Liver (tissue), 9 donors: ENCODE data around the gene RRP8. TPM values are rescaled to one million over a fixed set of nuclear protein-coding genes. Genes with fewer than 3 reads are reported as not detected.

Experiments
- DNase-seq: peaks from one replicate; pipeline ENCODE4 v3.0.0-alpha.2; 2017; ENCODE audit warnings: low spot score
- H3K27ac ChIP-seq, 2 donors: one replicate each; pipeline ENCODE4 v1.7.0; 2013; ENCODE audit warnings: inconsistent platforms in 2 of 2, low read length in 2 of 2, control low read depth in 1 of 2, low read depth in 1 of 2, mild to moderate bottlenecking in 1 of 2
- H3K27me3 ChIP-seq, 4 donors: one replicate each; pipeline versions ENCODE4 v1.6.1 to v1.7.0; 2013; ENCODE audit warnings: low read length in 3 of 4, inconsistent platforms in 1 of 4, mild to moderate bottlenecking in 1 of 4, moderate library complexity in 1 of 4; ENCODE audit not compliant: control insufficient read depth in 4 of 4, insufficient read depth in 4 of 4
- H3K36me3 ChIP-seq, 4 donors: one replicate each; pipeline versions ENCODE4 v1.6.1 to v1.7.0; 2013; ENCODE audit warnings: low read length in 3 of 4, mild to moderate bottlenecking in 3 of 4, low read depth in 1 of 4, moderate library complexity in 1 of 4; ENCODE audit not compliant: control insufficient read depth in 4 of 4, insufficient read depth in 3 of 4
- H3K4me1 ChIP-seq, 4 donors: one replicate each; pipeline versions ENCODE4 v1.6.1 to v1.7.0; 2013; ENCODE audit warnings: low read length in 3 of 4, mild to moderate bottlenecking in 3 of 4, moderate library complexity in 1 of 4; ENCODE audit not compliant: control insufficient read depth in 4 of 4, insufficient read depth in 4 of 4
- H3K4me3 ChIP-seq, 3 donors: one replicate each; pipeline versions ENCODE4 v1.6.1 to v1.7.0; 2013; ENCODE audit warnings: low read length in 3 of 3, control low read depth in 1 of 3, low read depth in 1 of 3, mild to moderate bottlenecking in 1 of 3
- H3K9ac ChIP-seq, 2 donors: one replicate each; pipeline ENCODE4 v1.7.0; 2013; ENCODE audit warnings: low read length in 2 of 2, mild to moderate bottlenecking in 2 of 2, moderate library complexity in 2 of 2, control low read depth in 1 of 2, low read depth in 1 of 2
- H3K9me3 ChIP-seq, 4 donors: one replicate each; pipeline versions ENCODE4 v1.6.1 to v1.7.0; 2013; ENCODE audit warnings: low read length in 3 of 4; ENCODE audit not compliant: control insufficient read depth in 4 of 4
- EGR1 ChIP-seq, 2 donors: IDR thresholded peaks; 2 replicates each; pipeline ENCODE4 v1.6.1; 2016 to 2018; ENCODE audit warnings: antibody characterized with exemption in 2 of 2, low read depth in 2 of 2
- FOXA1 ChIP-seq: IDR thresholded peaks from 2 replicates; pipeline ENCODE4 v1.6.1; 2016; ENCODE audit warnings: antibody characterized with exemption
- FOXA2 ChIP-seq: IDR thresholded peaks from 2 replicates; pipeline ENCODE4 v1.6.1; 2016; ENCODE audit warnings: antibody characterized with exemption
- GABPA ChIP-seq, 2 donors: IDR thresholded peaks in 1 of 2; conservative IDR thresholded peaks in 1 of 2; 2 replicates each; pipeline ENCODE4 v1.6.1; 2016; ENCODE audit warnings: antibody characterized with exemption in 2 of 2, mild to moderate bottlenecking in 1 of 2, moderate library complexity in 1 of 2
- HNF4A ChIP-seq, 2 donors: conservative IDR thresholded peaks; 2 replicates each; pipeline ENCODE4 v1.6.1; 2016; ENCODE audit warnings: antibody characterized with exemption in 2 of 2, mild to moderate bottlenecking in 2 of 2
- HNF4G ChIP-seq: IDR thresholded peaks from 2 replicates; pipeline ENCODE4 v1.6.1; 2016; ENCODE audit warnings: antibody characterized with exemption
- JUND ChIP-seq, 2 donors: IDR thresholded peaks; 2 replicates each; pipeline ENCODE4 v1.6.1; 2016; ENCODE audit warnings: antibody characterized with exemption in 2 of 2
- NR2F2 ChIP-seq: IDR thresholded peaks from 2 replicates; pipeline ENCODE4 v1.6.1; 2016; ENCODE audit warnings: antibody characterized with exemption
- RAD21 ChIP-seq, 2 donors: IDR thresholded peaks; 2 replicates each; pipeline ENCODE4 v1.6.1; 2016; ENCODE audit warnings: antibody characterized with exemption in 2 of 2, mild to moderate bottlenecking in 2 of 2
- RXRA ChIP-seq, 2 donors: IDR thresholded peaks; 2 replicates each; pipeline ENCODE4 v1.6.1; 2017 to 2018; ENCODE audit warnings: antibody characterized with exemption in 2 of 2, mild to moderate bottlenecking in 1 of 2
- SP1 ChIP-seq: IDR thresholded peaks from 2 replicates; pipeline ENCODE4 v1.6.1; 2018; ENCODE audit warnings: antibody characterized with exemption, mild to moderate bottlenecking
- TAF1 ChIP-seq: conservative IDR thresholded peaks from 2 replicates; pipeline ENCODE4 v1.6.1; 2016; ENCODE audit warnings: antibody characterized with exemption, mild to moderate bottlenecking
- YY1 ChIP-seq: IDR thresholded peaks from 2 replicates; pipeline ENCODE4 v1.6.1; 2016; ENCODE audit warnings: antibody characterized with exemption, mild to moderate bottlenecking
- WGBS: extraction: QIAGEN DNeasy Blood & Tissue Kit; methylation state at CpG from one replicate; pipeline ENCODE4 v1.1.7; 2013; 5-methylcytosine and 5-hydroxymethylcytosine counted together
- polyA plus RNA-seq, 2 donors: library from polyadenylated mRNA; stranded (reverse) in 1 of 2; unstranded in 1 of 2; fragments of 200-250 nt in 1 of 2; fragments of >200 nt in 1 of 2; fragmentation: Nextera tagmentation in 1 of 2; extraction: Ambion mirVana in 1 of 2; gene quantifications; one replicate each; pipeline versions ENCODE4 v1.2.1 to v1.2.3, GENCODE V29; 2013 to 2015
- total RNA-seq, 2 donors: library from RNA; depleted of rRNA; stranded (reverse); fragments of >200 nt; gene quantifications; one replicate each; pipeline ENCODE4 v1.2.3, GENCODE V29; 2014
- TF ChIP-seq, protein P1 (sequence below): IDR thresholded peaks from 2 replicates; pipeline ENCODE4 v1.6.1; 2016; ENCODE audit warnings: antibody characterized with exemption, mild to moderate bottlenecking
- TF ChIP-seq, protein P2 (sequence below): IDR thresholded peaks from 2 replicates; pipeline ENCODE4 v1.6.1; 2016; ENCODE audit warnings: antibody characterized with exemption
- TF ChIP-seq, protein P3 (sequence below): IDR thresholded peaks from 2 replicates; pipeline ENCODE4 v1.6.1; 2016; ENCODE audit warnings: antibody characterized with exemption
- TF ChIP-seq, protein P4 (sequence below): IDR thresholded peaks from 2 replicates; pipeline ENCODE4 v1.6.1; 2016; ENCODE audit warnings: antibody characterized with exemption
- TF ChIP-seq, protein P5 (sequence below): fragments of 150-350 bp; IDR thresholded peaks from 2 replicates; pipeline ENCODE4 v1.5.1; 2017; ENCODE audit warnings: improper control_type of control experiment, low read depth, low read length; ENCODE audit not compliant: missing input control
- donor health status: healthy.
- donor health status: healthy.
- donor health status: healthy.
- donor health status: healthy.
- donor health status: healthy.

RRP8 gene
- total and polyA plus RNA-seq, 4 donors: 10.3 to 12.6 (median 11.2) TPM

DNA sequence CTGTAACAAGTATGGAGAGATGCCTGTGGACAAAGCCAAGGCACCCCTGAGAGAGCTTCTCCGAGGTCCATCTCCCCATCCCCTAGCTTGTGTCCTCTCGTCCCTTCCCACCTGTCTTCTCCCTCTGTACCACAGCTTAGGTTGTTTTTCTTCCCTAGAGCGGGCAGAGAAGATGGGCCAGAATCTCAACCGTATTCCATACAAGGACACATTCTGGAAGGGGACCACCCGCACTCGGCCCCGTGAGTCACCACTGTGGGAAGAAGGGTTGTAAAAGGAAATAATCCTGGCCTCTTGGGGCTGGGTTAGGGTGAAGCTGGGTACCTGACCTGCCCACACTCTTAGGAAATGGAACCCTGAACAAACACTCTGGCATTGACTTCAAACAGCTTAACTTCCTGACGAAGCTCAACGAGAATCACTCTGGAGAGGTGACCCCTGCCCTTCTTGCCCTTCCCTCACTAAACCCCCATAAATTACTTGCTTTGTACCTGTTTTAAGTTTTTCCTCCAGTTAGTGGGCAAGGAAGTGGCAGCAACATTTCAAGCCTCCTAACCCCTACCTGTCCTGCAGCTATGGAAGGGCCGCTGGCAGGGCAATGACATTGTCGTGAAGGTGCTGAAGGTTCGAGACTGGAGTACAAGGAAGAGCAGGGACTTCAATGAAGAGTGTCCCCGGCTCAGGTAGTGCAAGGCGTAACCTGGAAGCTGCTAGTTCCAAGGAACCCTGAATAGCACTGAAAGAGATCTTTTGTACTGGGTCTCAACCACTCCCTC is 5.5 kb upstream of the RRP8 start:
- peaks cover 3 to 52% (median 37%) of the 10 kb centered on the region in 4 donors for H3K4me1 ChIP-seq
- H3K36me3 ChIP-seq: peaks cover 7 to 30% (median 27%) of the 10 kb centered on the region in 4 donors
- no peaks in the 10 kb centered on the region for H3K9me3 ChIP-seq
- H3K9ac ChIP-seq: no peak overlapping the region
- DNase-seq: peak; percentile 22
- H3K4me3 ChIP-seq: no peak overlapping the region
- H3K27ac ChIP-seq: no peak overlapping the region
- WGBS: 92% methylated on average over 14 of the region's 14 CpGs
- TF ChIP-seq SP1: no peak
- TF ChIP-seq EGR1 (IDR thresholded peaks at IDR 0.05; ENCODE audit: low read depth in 2 of 2): no peak
- TF ChIP-seq, protein P1, sequence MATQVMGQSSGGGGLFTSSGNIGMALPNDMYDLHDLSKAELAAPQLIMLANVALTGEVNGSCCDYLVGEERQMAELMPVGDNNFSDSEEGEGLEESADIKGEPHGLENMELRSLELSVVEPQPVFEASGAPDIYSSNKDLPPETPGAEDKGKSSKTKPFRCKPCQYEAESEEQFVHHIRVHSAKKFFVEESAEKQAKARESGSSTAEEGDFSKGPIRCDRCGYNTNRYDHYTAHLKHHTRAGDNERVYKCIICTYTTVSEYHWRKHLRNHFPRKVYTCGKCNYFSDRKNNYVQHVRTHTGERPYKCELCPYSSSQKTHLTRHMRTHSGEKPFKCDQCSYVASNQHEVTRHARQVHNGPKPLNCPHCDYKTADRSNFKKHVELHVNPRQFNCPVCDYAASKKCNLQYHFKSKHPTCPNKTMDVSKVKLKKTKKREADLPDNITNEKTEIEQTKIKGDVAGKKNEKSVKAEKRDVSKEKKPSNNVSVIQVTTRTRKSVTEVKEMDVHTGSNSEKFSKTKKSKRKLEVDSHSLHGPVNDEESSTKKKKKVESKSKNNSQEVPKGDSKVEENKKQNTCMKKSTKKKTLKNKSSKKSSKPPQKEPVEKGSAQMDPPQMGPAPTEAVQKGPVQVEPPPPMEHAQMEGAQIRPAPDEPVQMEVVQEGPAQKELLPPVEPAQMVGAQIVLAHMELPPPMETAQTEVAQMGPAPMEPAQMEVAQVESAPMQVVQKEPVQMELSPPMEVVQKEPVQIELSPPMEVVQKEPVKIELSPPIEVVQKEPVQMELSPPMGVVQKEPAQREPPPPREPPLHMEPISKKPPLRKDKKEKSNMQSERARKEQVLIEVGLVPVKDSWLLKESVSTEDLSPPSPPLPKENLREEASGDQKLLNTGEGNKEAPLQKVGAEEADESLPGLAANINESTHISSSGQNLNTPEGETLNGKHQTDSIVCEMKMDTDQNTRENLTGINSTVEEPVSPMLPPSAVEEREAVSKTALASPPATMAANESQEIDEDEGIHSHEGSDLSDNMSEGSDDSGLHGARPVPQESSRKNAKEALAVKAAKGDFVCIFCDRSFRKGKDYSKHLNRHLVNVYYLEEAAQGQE: no peak
- TF ChIP-seq HNF4A (conservative IDR thresholded peaks at IDR 0.05): no peak
- no peak for TF ChIP-seq RXRA (IDR thresholded peaks at IDR 0.05)
- no peak for TF ChIP-seq GABPA (IDR thresholded peaks at IDR 0.05 in 1 of 2, conservative IDR thresholded peaks at IDR 0.05 in 1 of 2)
- TF ChIP-seq TAF1: no peak
- TF ChIP-seq, protein P2, sequence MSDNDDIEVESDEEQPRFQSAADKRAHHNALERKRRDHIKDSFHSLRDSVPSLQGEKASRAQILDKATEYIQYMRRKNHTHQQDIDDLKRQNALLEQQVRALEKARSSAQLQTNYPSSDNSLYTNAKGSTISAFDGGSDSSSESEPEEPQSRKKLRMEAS: no peak
- TF ChIP-seq FOXA1: no peak
- TF ChIP-seq NR2F2: no peak
- TF ChIP-seq, protein P3, sequence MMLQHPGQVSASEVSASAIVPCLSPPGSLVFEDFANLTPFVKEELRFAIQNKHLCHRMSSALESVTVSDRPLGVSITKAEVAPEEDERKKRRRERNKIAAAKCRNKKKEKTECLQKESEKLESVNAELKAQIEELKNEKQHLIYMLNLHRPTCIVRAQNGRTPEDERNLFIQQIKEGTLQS: no peak
- TF ChIP-seq FOXA2: no peak
- TF ChIP-seq JUND (IDR thresholded peaks at IDR 0.05): no peak
- TF ChIP-seq RAD21 (IDR thresholded peaks at IDR 0.05): no peak
- TF ChIP-seq, protein P4, sequence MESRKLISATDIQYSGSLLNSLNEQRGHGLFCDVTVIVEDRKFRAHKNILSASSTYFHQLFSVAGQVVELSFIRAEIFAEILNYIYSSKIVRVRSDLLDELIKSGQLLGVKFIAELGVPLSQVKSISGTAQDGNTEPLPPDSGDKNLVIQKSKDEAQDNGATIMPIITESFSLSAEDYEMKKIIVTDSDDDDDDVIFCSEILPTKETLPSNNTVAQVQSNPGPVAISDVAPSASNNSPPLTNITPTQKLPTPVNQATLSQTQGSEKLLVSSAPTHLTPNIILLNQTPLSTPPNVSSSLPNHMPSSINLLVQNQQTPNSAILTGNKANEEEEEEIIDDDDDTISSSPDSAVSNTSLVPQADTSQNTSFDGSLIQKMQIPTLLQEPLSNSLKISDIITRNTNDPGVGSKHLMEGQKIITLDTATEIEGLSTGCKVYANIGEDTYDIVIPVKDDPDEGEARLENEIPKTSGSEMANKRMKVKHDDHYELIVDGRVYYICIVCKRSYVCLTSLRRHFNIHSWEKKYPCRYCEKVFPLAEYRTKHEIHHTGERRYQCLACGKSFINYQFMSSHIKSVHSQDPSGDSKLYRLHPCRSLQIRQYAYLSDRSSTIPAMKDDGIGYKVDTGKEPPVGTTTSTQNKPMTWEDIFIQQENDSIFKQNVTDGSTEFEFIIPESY: no peak
- TF ChIP-seq, protein P5, sequence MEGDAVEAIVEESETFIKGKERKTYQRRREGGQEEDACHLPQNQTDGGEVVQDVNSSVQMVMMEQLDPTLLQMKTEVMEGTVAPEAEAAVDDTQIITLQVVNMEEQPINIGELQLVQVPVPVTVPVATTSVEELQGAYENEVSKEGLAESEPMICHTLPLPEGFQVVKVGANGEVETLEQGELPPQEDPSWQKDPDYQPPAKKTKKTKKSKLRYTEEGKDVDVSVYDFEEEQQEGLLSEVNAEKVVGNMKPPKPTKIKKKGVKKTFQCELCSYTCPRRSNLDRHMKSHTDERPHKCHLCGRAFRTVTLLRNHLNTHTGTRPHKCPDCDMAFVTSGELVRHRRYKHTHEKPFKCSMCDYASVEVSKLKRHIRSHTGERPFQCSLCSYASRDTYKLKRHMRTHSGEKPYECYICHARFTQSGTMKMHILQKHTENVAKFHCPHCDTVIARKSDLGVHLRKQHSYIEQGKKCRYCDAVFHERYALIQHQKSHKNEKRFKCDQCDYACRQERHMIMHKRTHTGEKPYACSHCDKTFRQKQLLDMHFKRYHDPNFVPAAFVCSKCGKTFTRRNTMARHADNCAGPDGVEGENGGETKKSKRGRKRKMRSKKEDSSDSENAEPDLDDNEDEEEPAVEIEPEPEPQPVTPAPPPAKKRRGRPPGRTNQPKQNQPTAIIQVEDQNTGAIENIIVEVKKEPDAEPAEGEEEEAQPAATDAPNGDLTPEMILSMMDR: no peak
- TF ChIP-seq YY1: no peak
- TF ChIP-seq HNF4G: no peak
- H3K27me3 ChIP-seq: no peaks in the 10 kb centered on the region
